Activated T-cell treated with anti-CD3 and anti-CD28 coated beads, Interleukin-2, amount 50 U/mL, for 1 hour (primary cell): ENCODE measurements around the gene WHRN.

Source experiments
- DNase-seq: peaks from one replicate; pipeline ENCODE4 v3.0.0-alpha.2; 2020

The WHRN gene

GRCh38 chr9:114513055-114513958, 8.0 kb upstream of the WHRN start:
- DNase-seq = no peak

DNA sequence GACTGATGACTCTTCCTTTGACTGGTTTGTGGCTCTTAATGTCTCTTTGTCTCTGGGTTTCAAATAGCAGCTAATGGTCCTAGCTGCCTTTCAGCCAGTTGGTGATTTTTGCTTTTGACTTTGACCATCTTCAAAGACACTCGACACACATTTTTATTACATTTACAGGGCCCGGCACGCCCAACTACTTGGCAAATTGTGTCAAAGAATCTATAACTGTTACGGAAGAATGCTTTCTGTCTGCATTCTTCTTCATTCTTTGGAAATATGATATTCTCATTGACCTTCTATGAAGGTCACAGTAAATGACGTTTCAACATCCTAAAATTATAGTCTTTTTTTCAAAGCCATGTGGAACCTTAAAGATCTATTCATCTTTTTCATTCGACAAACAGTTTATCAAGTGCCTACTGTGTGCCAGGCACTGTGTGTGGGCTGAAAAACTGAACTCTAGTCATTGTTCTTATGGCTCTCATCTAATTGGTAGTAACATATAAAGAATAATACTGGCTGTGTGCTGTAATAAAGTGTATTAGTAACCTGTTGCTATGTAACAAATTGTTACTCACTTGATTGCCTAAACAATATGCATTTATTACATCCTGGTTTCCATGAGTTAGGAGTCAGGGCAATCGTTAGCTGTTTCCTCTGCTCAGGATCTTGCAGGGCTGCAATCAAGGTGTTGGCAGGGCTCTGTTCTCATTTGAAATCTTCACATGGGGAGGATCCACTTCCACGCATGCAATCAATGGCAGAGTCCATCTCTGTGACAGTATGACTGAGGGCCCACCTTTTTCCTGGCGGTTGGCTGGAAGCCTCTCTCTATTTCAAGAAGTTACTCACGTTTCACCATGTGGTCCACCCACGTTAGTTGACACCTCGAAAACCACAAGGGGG, 7.0 kb upstream of the WHRN start:
- DNase-seq = no peak

DNA sequence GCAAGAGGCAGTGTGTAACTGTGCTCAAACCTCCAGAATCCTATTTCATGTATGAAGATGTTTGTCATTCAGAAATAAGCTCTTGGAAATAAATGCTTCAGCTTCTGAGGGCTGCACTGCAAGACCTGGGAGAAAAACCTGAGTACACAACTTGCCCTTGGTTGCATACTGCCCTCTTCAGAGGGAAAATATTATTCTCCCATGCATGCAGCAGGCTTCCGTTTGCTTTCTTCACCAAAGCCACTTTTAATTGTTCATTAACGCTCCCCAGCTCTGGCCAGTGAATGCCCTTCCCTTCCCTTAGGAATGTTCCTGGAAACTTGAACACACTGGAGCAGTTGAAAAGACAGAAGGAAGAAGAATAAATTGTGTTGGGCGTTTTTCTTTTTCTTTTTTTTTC, 2.5 kb upstream of the WHRN start:
- no peak for DNase-seq

GRCh38 chr9:114506082-114506390, 763 bp upstream of the WHRN start:
- no peak for DNase-seq

DNA sequence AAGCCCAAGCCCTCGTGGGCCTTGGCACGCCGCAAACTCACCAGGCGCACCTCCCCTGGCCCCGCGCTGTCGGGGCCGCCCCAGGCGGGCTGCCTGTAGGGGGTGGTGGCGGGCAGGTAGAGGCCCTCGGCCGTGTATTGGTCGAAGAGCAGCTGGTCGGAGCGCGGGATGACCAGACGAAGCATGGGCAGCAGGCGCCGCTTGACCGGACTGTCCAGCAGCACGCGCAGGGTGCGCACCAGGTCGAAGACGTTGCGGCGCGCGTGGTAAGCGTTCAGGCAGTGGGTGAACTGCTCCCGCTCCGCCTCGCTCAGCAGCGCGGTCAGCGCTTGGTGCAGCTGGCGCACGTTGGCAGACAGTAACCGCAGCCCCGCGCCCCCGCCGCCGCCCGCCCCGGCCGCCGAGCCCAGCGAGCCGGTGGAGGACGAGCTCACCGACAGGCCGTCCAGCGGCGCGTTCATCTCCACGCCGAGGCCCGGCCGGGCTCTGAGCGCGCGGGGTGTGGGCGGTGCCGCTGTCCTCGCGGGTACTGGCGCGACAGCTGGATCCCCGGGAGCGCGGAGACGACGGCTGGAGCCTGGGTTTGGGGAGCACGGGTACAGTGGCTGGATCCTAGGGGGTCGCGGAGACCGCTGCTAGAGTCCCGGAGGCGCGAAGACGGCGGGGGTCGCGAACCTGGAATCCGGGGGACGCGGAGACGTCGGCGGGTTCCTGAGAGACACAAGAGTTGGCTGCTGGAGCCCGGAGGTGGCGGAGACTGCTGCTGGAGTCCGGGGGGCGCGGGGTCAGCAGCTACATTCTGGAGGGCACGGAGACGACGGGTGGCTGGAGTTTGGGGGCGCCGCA, 709 bp downstream of the WHRN start:
- DNase-seq = peak; percentile 60

DNA sequence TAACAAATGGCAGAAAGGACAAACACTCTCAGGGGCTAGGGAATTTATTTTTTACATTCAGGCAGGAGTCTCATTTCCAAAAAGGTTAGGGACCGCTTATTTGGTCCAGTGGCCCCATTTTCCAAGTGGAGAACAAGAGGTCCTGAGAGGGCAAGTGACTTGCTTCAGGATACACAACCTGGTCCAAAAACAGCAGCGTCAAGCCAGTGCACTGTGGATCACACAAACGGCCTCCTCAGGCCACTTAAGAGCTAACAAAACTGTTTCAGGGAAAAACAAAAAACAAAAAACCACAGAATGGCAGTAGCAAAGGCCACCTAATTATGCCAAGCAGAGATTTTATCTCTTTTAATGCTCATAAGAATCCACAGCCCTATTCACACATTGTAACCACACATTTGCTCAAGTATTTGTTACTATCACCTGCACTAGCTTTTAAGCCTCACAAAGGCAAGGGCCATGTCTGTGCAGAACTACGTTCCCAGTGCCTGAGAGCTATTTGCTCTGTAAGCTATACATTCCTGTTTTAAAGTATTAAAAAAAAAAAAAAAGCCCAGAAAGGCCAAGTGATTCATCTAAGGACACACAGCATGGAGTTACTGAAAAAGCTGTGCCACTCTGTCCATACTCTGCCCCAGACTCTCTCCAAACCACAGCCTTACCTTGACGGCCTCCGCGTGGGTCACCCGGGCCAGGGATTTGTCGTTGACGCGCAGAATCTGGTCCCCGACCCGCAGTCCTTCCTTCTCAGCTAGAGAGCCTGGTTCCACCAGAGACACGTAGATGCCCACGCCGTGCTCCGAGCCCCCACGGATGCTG, 1.5 kb downstream of the WHRN start:
- DNase-seq = no peak

- no peak for DNase-seq
Measured at GRCh38 chr9:114503009-114503408, 2.3 kb downstream of the WHRN start.

- DNase-seq = no peak
Measured at GRCh38 chr9:114501796-114502682, 3.2 kb downstream of the WHRN start.

DNA sequence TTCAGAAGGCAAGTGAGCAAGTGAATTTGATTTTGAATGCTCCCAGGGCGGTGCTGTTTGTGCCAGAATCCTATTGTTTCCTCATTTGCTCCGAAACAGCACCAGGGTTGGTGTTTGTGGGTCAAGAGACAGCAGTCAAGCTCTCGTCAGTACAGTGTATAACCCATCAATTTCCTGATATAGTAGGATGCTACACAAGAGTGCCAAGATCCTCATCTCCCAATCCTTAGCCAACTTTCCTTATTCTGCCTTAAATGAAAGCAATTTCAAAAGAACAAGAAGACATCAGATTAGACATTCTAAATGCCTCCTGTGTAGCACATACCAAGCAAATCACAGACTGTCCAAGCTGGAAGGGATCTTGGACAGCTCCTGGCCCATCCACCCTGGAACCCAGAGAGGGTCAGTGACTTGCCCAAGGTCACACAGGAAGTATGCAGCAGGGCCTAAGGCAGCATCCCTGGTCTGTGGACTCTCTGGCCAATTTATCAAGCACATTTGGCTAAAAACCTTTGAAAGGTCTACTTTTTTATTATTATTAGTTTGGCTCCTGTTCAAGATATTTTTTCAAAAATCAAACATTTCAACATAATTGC, 4.5 kb downstream of the WHRN start:
- no peak for DNase-seq

GRCh38 chr9:114499941-114500696, 5.2 kb downstream of the WHRN start:
- DNase-seq = no peak

DNA sequence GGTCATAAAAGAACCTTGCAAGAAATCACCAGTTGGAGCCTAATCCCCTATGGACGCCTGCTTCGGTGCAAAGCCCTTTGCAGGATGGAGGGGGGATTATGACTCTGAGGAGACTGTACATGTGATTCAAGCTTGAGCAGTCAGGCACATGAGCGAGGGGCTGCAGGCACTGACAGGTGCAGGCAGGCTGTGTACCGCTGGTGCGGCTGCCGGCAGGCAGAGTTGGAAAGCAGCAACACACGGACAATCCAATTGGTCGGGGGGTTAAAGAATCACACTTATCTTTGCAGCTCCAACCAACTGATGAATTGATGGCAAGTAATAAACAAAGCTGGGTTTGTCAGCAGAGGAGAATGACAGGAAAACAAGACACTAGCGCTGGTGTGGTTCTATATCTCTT, 5.7 kb downstream of the WHRN start:
- DNase-seq = no peak

GRCh38 chr9:114497727-114498382, 7.4 kb downstream of the WHRN start:
- DNase-seq = no peak

DNA sequence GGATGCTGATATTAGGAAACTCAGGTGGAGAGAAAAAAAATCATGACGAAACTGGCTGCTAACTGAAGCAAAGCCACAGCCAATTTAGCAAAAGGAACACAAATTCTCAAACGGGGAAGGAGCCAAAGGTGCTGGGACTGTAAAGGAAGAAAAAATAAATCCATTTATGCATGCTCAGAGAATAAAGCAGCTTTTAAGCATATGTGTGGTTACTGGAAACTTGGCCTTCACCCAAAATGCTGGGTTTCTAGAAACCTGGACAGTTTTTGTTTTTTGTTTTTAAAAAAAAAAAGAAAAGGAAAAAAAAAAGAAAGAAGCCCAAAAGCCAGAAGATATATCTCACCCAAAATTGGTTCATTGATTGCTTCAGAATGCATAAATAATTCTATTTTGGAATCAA, 8.0 kb downstream of the WHRN start:
- DNase-seq = no peak

GRCh38 chr9:114496011-114496410, 9.3 kb downstream of the WHRN start:
- no peak for DNase-seq

DNA sequence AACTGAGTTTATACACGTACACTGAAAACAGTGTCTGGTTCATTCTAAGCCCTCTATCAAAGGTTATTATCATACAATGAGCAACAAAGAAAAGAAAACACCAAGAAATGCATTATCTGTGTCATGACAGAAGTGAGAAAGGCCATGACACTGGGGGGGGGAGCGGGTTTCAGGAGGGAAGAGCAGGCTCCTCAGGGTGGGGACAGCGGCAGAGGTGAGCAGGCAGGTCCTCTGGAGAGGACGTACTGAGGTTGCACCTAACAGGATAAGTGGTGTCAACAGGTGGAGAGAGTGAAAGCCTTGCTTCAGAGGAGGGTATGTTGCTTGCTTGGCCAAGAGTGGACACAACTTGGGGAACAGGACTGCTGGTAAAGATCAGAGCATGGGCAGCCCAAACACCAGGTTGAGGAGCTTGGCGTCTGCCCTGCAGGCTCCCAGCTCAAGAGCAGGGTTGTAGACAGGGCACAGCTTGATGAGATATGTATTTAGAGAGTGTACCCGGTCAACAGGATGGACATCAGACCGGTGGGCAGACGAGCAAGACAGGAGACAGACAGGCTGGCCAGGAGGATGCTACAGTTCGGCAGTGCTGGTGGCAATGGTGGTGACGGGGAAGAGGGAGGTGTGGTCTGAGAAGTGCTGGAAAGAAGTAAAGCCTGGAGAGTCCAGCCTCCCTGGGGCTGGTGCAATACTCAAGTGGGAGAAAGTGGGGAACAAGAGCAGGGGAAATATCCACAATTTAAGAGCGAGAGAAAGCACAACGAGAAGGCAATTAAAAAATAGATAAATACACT, 10.3 kb downstream of the WHRN start:
- DNase-seq = no peak

DNA sequence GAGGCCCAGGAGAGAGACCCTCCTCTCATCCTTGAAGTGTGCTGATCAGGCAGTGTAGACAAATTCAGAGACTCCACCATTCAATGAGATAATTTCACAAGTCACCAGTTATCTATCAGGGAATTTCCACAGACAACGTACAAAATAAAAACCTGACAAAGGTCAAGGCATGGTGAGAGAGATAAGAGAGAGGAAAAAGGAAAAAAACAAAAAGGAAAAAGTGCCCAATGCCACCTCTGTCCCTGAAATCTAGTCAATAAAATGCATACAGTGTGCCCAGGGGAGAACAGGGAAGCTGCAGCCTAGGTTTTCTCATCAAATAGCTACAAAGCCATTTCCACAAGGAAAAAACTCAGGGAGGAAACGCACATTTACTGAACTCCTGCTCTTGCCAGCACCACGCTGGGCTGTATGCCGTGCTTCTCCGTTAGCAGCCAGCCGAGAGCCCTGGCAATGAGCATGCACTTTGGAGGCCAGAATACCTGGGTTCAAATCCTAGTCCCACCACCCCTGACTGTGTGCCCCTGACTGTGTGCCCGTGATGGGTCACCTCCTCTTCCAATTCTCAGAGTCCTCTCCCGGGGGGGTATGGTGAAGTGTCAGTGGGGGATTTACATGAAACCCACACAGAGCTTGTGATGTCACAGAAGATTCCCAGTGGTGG, 11.6 kb downstream of the WHRN start:
- DNase-seq = no peak

DNA sequence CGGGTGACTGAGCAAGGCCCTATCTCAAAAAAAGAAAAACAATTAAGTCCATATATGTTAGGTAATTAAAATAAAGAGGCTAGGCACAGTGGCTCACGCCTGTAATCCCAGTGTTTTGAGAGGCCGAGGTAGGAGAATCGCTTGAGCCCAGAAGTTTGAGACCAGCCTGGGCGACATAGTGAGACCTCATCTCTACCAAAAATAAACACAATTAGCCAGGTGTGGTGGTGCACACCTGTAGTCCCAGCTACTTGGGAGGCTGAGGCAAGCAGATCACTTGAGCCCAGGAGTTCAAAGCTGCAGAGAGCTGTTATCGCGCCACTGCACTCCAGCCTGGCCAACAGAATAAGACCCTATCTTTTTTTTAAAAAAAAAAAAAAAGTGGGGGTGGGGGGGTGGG, 12.3 kb downstream of the WHRN start:
- no peak for DNase-seq

DNA sequence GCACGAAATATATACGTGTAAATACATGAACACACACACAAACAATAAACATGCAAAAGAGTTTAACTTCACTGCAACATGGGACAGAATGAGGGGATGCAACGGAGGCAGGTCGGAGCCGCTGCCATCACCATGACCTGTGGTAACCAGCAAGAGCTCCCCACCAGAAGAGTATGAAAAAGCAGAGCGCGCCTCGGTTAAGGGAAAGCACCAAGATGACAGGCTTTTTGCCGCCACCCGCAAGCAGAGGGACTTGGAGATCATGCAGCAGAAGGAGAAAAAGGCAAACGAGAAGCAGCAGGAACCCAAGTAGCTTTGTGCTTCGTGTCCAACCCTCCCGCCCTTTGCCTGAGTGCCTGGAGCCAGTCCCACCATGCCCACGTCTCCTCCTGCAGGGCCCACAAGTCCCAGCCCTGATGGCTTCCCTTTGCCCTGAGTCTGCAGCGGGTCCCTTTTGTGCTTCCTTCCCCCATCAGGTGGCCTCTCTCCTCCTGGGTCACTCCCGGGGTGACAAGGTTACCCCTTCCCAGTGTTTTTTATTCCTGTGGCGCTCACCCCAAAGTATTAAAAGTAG, 13.8 kb downstream of the WHRN start:
- DNase-seq = no peak
